WTC11 (cell line): Measurements from ENCODE around the gene PIK3C3. TPM values are rescaled to one million over a fixed set of nuclear protein-coding genes. Genes with fewer than 3 reads are reported as not detected.
"Not testable (repeated sequence)": the region's sequence is repeated elsewhere in the genome, so short reads cannot be mapped to it uniquely, and the experiment has no call there.

Experiments used
- ATAC-seq: fragments of 200-7000 bp; cut with Tn5 transposase; 2 replicates; pipeline ENCODE4 v1.10.0; 2021; ENCODE audit warnings: mild to moderate bottlenecking, moderate library complexity
- CTCF ChIA-PET: fragments of 300-600 bp; sonication (Branson Sonifier 250); formaldehyde crosslinking; loops from one replicate; lab custom pipeline; 2021; ENCODE audit warnings: antibody characterized with exemption; lab: Charles Lee
- POLR2A ChIA-PET: fragments of 350-600 bp; sonication (Branson Sonifier 250); formaldehyde crosslinking; loops from one replicate; lab custom pipeline; 2021; ENCODE audit warnings: antibody characterized with exemption; lab: Charles Lee
- DNase-seq: peaks from one replicate; pipeline ENCODE4 v3.0.0; 2021; ENCODE audit warnings: low spot score
- H3K27ac Mint-ChIP-seq: 2 replicates; pipeline ENCODE4 v1.8.0; 2021; ENCODE audit warnings: mixed read lengths
- H3K27me3 Mint-ChIP-seq: 2 replicates; pipeline ENCODE4 v1.8.0; 2021; ENCODE audit warnings: low read depth, mild to moderate bottlenecking, moderate library complexity, mixed read lengths
- H3K36me3 Mint-ChIP-seq: 2 replicates; pipeline ENCODE4 v1.8.0; 2021; ENCODE audit warnings: mixed read lengths
- H3K4me1 Mint-ChIP-seq: 2 replicates; pipeline ENCODE4 v1.8.0; 2022; ENCODE audit warnings: mixed read lengths
- H3K4me3 Mint-ChIP-seq: 2 replicates; pipeline ENCODE4 v1.8.0; 2021; ENCODE audit warnings: mild to moderate bottlenecking, moderate library complexity, mixed read lengths
- H3K9me3 Mint-ChIP-seq: 2 replicates; pipeline ENCODE4 v1.8.0; 2021; ENCODE audit warnings: mixed read lengths
- ARID4B ChIP-seq: sonication (generic); formaldehyde crosslinking; IDR thresholded peaks from 2 replicates; pipeline ENCODE4 v1.8.0; 2023; ENCODE audit warnings: missing genetic modification reagents, mild to moderate bottlenecking, borderline replicate concordance
- E2F1 ChIP-seq: sonication (generic); formaldehyde crosslinking; IDR thresholded peaks from 2 replicates; pipeline ENCODE4 v1.8.0; 2022; ENCODE audit warnings: mild to moderate bottlenecking, missing genetic modification reagents
- E2F4 ChIP-seq: sonication (generic); formaldehyde crosslinking; IDR thresholded peaks from 2 replicates; pipeline ENCODE4 v1.8.1; 2022; ENCODE audit warnings: low read depth, mild to moderate bottlenecking, moderate library complexity, missing genetic modification reagents, borderline replicate concordance
- ETV6 ChIP-seq: sonication (generic); formaldehyde crosslinking; IDR thresholded peaks from 2 replicates; pipeline ENCODE4 v1.8.1; 2022; ENCODE audit warnings: mild to moderate bottlenecking, missing genetic modification reagents
- FOXP4 ChIP-seq: sonication (generic); formaldehyde crosslinking; IDR thresholded peaks from 2 replicates; pipeline ENCODE4 v1.8.0; 2022; ENCODE audit warnings: mild to moderate bottlenecking, missing genetic modification reagents
- JAZF1 ChIP-seq: fragments of 250-450 bp; sonication (Bioruptor Pico); IDR thresholded peaks from 2 replicates; pipeline ENCODE4 v1.9.0; 2021; ENCODE audit warnings: moderate library complexity, mild to moderate bottlenecking, inconsistent platforms
- MLX ChIP-seq: sonication (generic); formaldehyde crosslinking; IDR thresholded peaks from 2 replicates; pipeline ENCODE4 v1.8.1; 2023; ENCODE audit warnings: mild to moderate bottlenecking, missing genetic modification reagents, moderate library complexity
- PRRX2 ChIP-seq: fragments of 250-450 bp; sonication (Bioruptor Pico); IDR thresholded peaks from 2 replicates; pipeline ENCODE4 v1.8.0; 2021; ENCODE audit warnings: mild to moderate bottlenecking
- RORB ChIP-seq: fragments of 250-450 bp; sonication (Bioruptor Pico); IDR thresholded peaks from 2 replicates; pipeline ENCODE4 v1.9.0; 2021; ENCODE audit warnings: mild to moderate bottlenecking
- SMAD3 ChIP-seq: sonication (generic); formaldehyde crosslinking; IDR thresholded peaks from 2 replicates; pipeline ENCODE4 v1.8.0; 2022; ENCODE audit warnings: missing genetic modification reagents, mild to moderate bottlenecking, borderline replicate concordance
- USF1 ChIP-seq: sonication (generic); formaldehyde crosslinking; IDR thresholded peaks from 2 replicates; pipeline ENCODE4 v1.8.0; 2022; ENCODE audit warnings: mild to moderate bottlenecking, missing genetic modification reagents
- ZBTB21 ChIP-seq: sonication (generic); formaldehyde crosslinking; IDR thresholded peaks from 2 replicates; pipeline ENCODE4 v1.8.1; 2023; ENCODE audit warnings: mild to moderate bottlenecking, missing genetic modification reagents, borderline replicate concordance
- ZNF138 ChIP-seq: sonication (generic); formaldehyde crosslinking; conservative IDR thresholded peaks from 2 replicates; pipeline ENCODE4 v1.8.1; 2022; ENCODE audit warnings: mild to moderate bottlenecking, moderate library complexity, missing genetic modification reagents
- ZNF512 ChIP-seq: sonication (generic); formaldehyde crosslinking; IDR thresholded peaks from 2 replicates; pipeline ENCODE4 v1.8.1; 2022; ENCODE audit warnings: missing genetic modification reagents, borderline replicate concordance
- total RNA-seq: library from RNA; stranded (reverse); gene quantifications from 3 replicates; pipeline ENCODE4 v1.2.3, GENCODE V29; 2021

The PIK3C3 gene
- total RNA-seq, 1 experiment from 2014 or later, result 40.4 TPM

- Mint-ChIP-seq H3K27ac (no peak overlapping the region), H3K4me3 (no peak overlapping the region), H3K4me1 (peaks cover 8% of the 10 kb centered on the region), H3K27me3 (no peaks in the 10 kb centered on the region), H3K36me3 (peaks cover 18% of the 10 kb centered on the region), H3K9me3 (no peaks in the 10 kb centered on the region)
- ATAC-seq (no peak), DNase-seq (no peak)
- TF ChIP-seq MLX (no peak), ZNF138 (CRISPR knock-in tag) (no peak), ARID4B (CRISPR knock-in tag) (no peak)
- ChIA-PET POLR2A (no interaction called here), CTCF (interaction anchor here (1.0 kb wide), 1 partner anchor 17 kb away, joined by 3 read pairs; no protein-coding TSS in a partner anchor)
These were observed 93.1 kb downstream of the PIK3C3 start for GRCh38 chr18:42048158-42048557.

- H3K9me3 Mint-ChIP-seq, H3K27ac Mint-ChIP-seq, POLR2A ChIA-PET, ATAC-seq, H3K4me3 Mint-ChIP-seq, H3K27me3 Mint-ChIP-seq, DNase-seq: not testable (repeated sequence)
- peaks cover 13% of the 10 kb centered on the region for H3K36me3 Mint-ChIP-seq
- H3K4me1 Mint-ChIP-seq, result peaks cover 16% of the 10 kb centered on the region
- CTCF ChIA-PET, result interaction anchor here (1.0 kb wide), 1 partner anchor 19 kb away, joined by 3 read pairs; no protein-coding TSS in a partner anchor
These were observed 94.5 kb downstream of the PIK3C3 start for GRCh38 chr18:42049536-42049935.

- ChIA-PET POLR2A (no interaction called here), CTCF (interaction anchor here (0.6 to 1.7 kb wide), 13 partner anchors 8 to 1537 kb away, joined by 3 to 6 read pairs (median 3); no protein-coding TSS in a partner anchor)
- TF ChIP-seq RORB (no peak), ZBTB21 (CRISPR knock-in tag) (no peak), PRRX2 (CRISPR knock-in tag) (no peak), E2F1 (CRISPR knock-in tag) (no peak), JAZF1 (CRISPR knock-in tag) (no peak)
- Mint-ChIP-seq H3K4me1 (peaks cover 18% of the 10 kb centered on the region), H3K9me3 (no peaks in the 10 kb centered on the region), H3K27ac (no peak overlapping the region), H3K27me3 (no peaks in the 10 kb centered on the region), H3K36me3 (peaks cover 13% of the 10 kb centered on the region), H3K4me3 (no peak overlapping the region)
- ATAC-seq, result no peak
- no peak for DNase-seq
These were observed 96.4 kb downstream of the PIK3C3 start for GRCh38 chr18:42051411-42051810.

GRCh38 chr18:42052122-42052708 lies 97.2 kb downstream of the PIK3C3 start:
- ATAC-seq, result no peak
- peaks cover 13% of the 10 kb centered on the region for H3K36me3 Mint-ChIP-seq
- H3K27ac Mint-ChIP-seq, result no peak overlapping the region
- H3K4me3 Mint-ChIP-seq, result no peak overlapping the region
- CTCF ChIA-PET, result interaction anchor here (0.6 to 1.7 kb wide), 11 partner anchors 9 to 1536 kb away, joined by 3 to 6 read pairs (median 3); no protein-coding TSS in a partner anchor
- H3K27me3 Mint-ChIP-seq, result no peaks in the 10 kb centered on the region
- peaks cover 18% of the 10 kb centered on the region for H3K4me1 Mint-ChIP-seq
- POLR2A ChIA-PET, result no interaction called here
- no peaks in the 10 kb centered on the region for H3K9me3 Mint-ChIP-seq
- no peak for DNase-seq
- TF ChIP-seq USF1 (CRISPR knock-in tag) (no peak), ETV6 (no peak), E2F4 (CRISPR knock-in tag) (no peak), ZNF512 (CRISPR knock-in tag) (no peak), SMAD3 (no peak), FOXP4 (CRISPR knock-in tag) (no peak)
